ENCODE measurements around the gene ROGDI.

Gene ROGDI

GRCh38 chr16:4801962-4802658, at the start of gene ROGDI:
TSS of gene ROGDI (minus strand) at chr16:4802633. CDS start at chr16:4802571, 62 bp downstream.
- DNase-seq = peak; percentile 25

GRCh38 chr16:4850211-4850610, 47.8 kb upstream of the ROGDI start:
- DNase-seq = no peak

- DNase-seq = no peak
Measured at GRCh38 chr16:4847774-4848587, 45.5 kb upstream of the ROGDI start.

GRCh38 chr16:4846901-4847773, 44.7 kb upstream of the ROGDI start, which contains the start of the genes GLYR1 and UBN1:
TSS of gene GLYR1 (minus strand) at chr16:4847288. CDS start at chr16:4847265, 23 bp downstream.
TSS of gene UBN1 (plus strand) at chr16:4847481. CDS start at chr16:4852918, 5,437 bp downstream.
- DNase-seq = peak; percentile 95

- DNase-seq = no peak
Measured at GRCh38 chr16:4846503-4846900, 44.1 kb upstream of the ROGDI start.

- DNase-seq = no peak
Measured at GRCh38 chr16:4840984-4841383, 38.6 kb upstream of the ROGDI start.

GRCh38 chr16:4839942-4840341, 37.5 kb upstream of the ROGDI start:
- no peak for DNase-seq

- DNase-seq = no peak
Measured at GRCh38 chr16:4837733-4838501, 35.5 kb upstream of the ROGDI start.

- no peak for DNase-seq
Measured at GRCh38 chr16:4836727-4837126, 34.3 kb upstream of the ROGDI start.

GRCh38 chr16:4833584-4833983, 31.2 kb upstream of the ROGDI start:
- no peak for DNase-seq

GRCh38 chr16:4832698-4833343, 30.4 kb upstream of the ROGDI start:
- no peak for DNase-seq

GRCh38 chr16:4831616-4832015, 29.2 kb upstream of the ROGDI start:
- no peak for DNase-seq

- no peak for DNase-seq
Measured at GRCh38 chr16:4830408-4830807, 28.0 kb upstream of the ROGDI start.

GRCh38 chr16:4828567-4829321, 26.3 kb upstream of the ROGDI start:
- DNase-seq = no peak

- DNase-seq = no peak
Measured at GRCh38 chr16:4826980-4827379, 24.5 kb upstream of the ROGDI start.

GRCh38 chr16:4826526-4826925, 24.1 kb upstream of the ROGDI start:
- DNase-seq = no peak

- no peak for DNase-seq
Measured at GRCh38 chr16:4825196-4825595, 22.8 kb upstream of the ROGDI start.

GRCh38 chr16:4820652-4821051, 18.2 kb upstream of the ROGDI start:
- DNase-seq = no peak

GRCh38 chr16:4814542-4815173, 12.2 kb upstream of the ROGDI start:
- DNase-seq = no peak

GRCh38 chr16:4814046-4814445, 11.6 kb upstream of the ROGDI start:
- DNase-seq = no peak
